HL-60 (cell line): ENCODE results near the gene USH2A.

Experiments
- GABPA ChIP-seq: IDR thresholded peaks from 2 replicates; pipeline ENCODE4 v1.6.1; 2012; ENCODE audit warnings: low read depth
- POLR2AphosphoS5 ChIP-seq: IDR thresholded peaks from 2 replicates; pipeline ENCODE4 v1.6.1; 2012; ENCODE audit warnings: low read depth
- TF ChIP-seq, protein P1 (sequence below): IDR thresholded peaks from one replicate; pipeline ENCODE4 v1.5.1; 2011; ENCODE audit warnings: low read length, control low read depth, inconsistent platforms; ENCODE audit not compliant: insufficient read depth

GRCh38 chr1:215597961-215598360, 825.3 kb downstream of the USH2A start:
- TF ChIP-seq GABPA (no peak), POLR2AphosphoS5 (no peak)
- TF ChIP-seq, protein P1, sequence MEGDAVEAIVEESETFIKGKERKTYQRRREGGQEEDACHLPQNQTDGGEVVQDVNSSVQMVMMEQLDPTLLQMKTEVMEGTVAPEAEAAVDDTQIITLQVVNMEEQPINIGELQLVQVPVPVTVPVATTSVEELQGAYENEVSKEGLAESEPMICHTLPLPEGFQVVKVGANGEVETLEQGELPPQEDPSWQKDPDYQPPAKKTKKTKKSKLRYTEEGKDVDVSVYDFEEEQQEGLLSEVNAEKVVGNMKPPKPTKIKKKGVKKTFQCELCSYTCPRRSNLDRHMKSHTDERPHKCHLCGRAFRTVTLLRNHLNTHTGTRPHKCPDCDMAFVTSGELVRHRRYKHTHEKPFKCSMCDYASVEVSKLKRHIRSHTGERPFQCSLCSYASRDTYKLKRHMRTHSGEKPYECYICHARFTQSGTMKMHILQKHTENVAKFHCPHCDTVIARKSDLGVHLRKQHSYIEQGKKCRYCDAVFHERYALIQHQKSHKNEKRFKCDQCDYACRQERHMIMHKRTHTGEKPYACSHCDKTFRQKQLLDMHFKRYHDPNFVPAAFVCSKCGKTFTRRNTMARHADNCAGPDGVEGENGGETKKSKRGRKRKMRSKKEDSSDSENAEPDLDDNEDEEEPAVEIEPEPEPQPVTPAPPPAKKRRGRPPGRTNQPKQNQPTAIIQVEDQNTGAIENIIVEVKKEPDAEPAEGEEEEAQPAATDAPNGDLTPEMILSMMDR, result no peak
